Measurements from ENCODE around the gene CLEC12A.
"Not testable (repeated sequence)": the region's sequence is repeated elsewhere in the genome, so short reads cannot be mapped to it uniquely, and the experiment has no call there.

Gene CLEC12A

GRCh38 chr12:9973949-9974348 lies 2.7 kb downstream of the CLEC12A start:
- no peak for DNase-seq

GRCh38 chr12:9974731-9975130 lies 3.5 kb downstream of the CLEC12A start:
- DNase-seq = not testable (repeated sequence)

- DNase-seq = no peak
Measured at GRCh38 chr12:9975614-9976013, 4.4 kb downstream of the CLEC12A start.

GRCh38 chr12:9976626-9977025 lies 5.4 kb downstream of the CLEC12A start:
- DNase-seq = not testable (repeated sequence)

DNA sequence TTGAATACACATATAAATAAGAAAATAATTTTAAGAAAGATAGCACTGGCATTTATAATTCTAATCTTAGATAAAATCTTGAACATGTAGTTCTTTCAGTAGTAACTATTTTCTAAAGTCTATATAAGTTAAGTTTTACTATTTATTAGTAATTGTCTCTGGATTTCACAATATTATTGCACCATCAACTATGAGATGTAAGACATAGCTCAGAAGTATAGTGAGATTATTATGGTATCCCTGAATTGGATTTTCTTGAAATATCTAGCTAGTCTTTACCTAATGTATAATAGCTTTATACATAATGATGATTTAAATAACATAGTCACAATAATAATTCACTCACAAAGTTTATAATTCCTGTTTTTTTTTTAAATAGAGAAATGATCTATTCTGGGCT lies 6.7 kb downstream of the CLEC12A start:
- no peak for DNase-seq

GRCh38 chr12:9980126-9980525 lies 8.9 kb downstream of the CLEC12A start:
- DNase-seq = no peak

DNA sequence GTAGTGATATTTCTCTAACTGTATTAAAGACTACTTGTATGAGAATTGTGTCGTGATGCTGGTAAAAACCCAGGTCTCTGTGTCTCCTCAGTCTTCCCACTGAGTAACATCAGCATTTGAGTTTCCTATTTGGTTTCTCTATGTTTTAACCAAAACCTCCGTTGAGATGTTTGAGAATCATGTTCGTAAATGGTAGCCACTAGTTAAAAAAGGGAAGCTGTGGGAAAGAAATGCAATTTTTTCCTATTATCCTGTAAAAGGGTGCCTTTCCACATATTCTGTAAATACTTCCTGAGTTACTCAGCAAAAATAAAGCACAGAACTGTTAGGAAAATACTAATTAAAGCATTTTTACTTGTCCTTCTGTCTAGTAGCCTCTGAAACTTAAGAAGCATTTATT lies 20.7 kb downstream of the CLEC12A start:
- DNase-seq = no peak

- no peak for DNase-seq
Measured at GRCh38 chr12:9992296-9992695, 21.1 kb downstream of the CLEC12A start.

DNA sequence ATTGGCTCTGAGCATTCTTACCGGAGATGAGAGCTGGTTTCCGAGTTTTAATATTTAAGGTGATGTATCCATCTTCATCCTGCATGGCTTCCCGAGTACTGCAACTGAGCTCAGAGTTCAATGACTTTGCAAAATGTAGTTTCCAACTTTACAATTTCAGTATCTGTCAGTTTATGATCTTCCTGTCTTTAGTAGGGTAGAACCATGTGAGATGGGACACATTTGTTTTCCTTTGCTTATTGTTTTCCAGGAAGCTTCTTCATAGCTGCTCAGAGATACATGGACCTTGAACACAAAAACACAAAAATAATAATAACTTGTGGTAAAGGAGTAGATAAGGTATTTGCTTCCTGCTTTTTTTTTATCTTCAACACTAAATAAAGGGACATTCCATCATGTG lies 27.8 kb downstream of the CLEC12A start, which contains the start of gene CLEC1B:
TSS of gene CLEC1B (minus strand) at position 106 of the 400 bp plus-strand sequence. CDS start at position 85, 21 bp downstream.
- DNase-seq = no peak

- no peak for DNase-seq
Measured at GRCh38 chr12:10001171-10001776, 30.1 kb downstream of the CLEC12A start.

DNA sequence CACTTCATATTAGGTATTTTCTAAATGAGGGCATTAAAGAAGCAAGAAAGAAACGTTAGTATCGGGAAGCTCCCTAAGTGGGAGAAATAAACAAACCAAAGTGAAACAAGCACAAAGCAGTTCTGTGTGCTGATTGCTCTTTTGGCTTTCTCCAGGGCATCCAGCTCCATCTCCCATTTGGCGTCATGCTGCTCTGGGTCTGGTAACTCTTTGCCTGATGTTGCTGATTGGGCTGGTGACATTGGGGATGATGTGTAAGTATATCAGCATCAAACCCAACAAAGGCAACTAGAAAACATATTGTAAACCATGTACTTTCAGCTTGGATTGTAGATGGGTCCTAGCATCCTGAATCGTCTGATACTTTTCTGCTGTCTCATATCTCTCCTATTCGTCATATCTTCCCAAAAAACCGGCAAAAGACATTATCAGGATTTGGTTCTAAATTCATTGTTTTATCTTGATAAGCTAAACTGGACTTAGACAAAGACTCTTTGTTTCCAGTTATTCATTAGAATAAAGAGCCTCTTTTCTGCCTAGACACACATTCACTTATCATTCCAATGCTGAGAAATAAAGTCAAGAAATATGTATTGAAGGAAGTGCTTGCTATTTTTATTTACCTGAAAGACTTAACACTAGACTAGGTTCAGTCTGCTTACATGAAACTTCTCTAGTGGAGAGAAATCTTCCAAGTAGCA lies 41.6 kb downstream of the CLEC12A start:
- no peak for DNase-seq

- no peak for DNase-seq
Measured at GRCh38 chr12:10015450-10015849, 44.2 kb downstream of the CLEC12A start.

DNA sequence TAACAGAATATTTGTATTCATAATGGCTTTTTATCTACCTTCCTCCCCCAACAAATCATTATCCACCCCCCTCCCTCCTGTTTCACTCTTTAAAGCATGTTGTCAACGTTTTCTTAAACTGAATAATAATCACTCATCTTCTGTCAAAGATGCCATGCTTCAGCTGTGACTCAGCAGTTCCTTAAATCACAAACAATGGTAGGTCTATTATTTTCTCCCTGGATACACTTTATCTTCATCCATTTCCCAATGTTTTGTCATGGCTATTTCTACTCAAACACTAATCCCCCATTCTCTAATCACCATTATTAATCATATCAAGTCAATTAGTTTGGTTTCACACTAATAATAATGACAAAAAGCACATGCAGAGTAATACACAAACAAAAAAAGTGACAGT lies 45.7 kb downstream of the CLEC12A start:
- no peak for DNase-seq

DNA sequence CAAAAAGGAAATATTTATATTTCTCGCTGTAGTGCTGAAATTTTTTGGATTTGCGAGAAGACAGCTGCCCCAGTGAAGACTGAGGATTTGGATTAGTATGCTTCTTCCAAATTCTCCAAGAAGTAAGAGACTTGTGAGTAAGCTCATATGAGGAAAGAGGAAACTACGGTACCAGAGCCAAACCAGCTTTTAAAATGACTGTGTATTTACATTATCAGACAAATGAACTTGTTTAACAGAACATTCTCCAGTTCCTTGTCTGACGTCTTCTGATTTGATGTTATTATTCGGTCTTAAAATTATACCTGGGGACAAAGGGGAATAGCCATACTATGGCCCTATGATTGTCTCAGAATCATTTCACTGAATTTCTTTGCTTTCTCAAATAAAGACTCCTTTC lies 47.2 kb downstream of the CLEC12A start:
- DNase-seq = no peak

- no peak for DNase-seq
Measured at GRCh38 chr12:10021342-10021741, 50.1 kb downstream of the CLEC12A start.

DNA sequence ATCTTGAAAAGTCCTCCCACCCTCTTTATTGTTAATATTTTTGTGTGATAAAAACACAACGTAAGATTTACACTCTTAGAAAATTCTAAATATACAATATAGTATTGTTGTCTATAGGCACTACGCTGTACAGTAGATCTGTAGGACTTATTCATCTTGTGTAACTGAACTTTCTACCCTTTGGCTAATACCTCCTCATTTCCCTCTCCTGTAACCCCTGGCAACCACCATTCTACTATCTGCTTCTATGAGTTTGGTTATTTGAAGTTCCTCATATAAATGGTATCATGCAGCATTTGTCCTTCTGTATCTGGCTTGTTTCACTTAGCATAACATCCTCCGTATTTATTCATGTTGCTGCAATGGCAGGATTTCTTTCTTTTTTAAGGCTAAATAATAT lies 54.0 kb downstream of the CLEC12A start:
- DNase-seq = no peak

DNA sequence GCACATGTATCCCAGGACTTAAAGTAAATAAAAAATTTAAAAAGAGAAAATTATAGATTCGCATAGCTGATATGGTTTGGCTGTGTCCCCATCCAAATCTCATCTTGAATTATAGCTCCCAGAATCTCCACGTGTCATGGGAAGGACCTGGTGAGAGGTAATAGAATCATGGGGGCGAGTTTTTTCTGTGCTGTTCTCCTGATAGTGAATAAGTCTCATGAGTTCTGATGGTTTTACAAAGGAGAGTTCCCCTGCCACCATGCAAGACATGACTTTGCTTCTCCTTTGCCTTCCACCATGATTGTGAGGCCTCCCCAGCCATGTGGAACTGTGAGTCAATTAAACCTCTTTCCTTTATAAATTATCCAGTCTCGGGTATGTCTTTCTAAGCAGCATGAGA lies 55.5 kb downstream of the CLEC12A start:
- DNase-seq = not testable (repeated sequence)

GRCh38 chr12:10027311-10027710 lies 56.1 kb downstream of the CLEC12A start:
- DNase-seq = no peak

GRCh38 chr12:10027721-10028120 lies 56.5 kb downstream of the CLEC12A start:
- DNase-seq = no peak

- no peak for DNase-seq
Measured at GRCh38 chr12:10030446-10030845, 59.2 kb downstream of the CLEC12A start, which contains the start of gene CLEC9A. TSS of gene CLEC9A (plus strand) at chr12:10030682. CDS start at chr12:10052688, 22,006 bp downstream.

- DNase-seq = no peak
Measured at GRCh38 chr12:10031321-10031720, 60.1 kb downstream of the CLEC12A start.

GRCh38 chr12:10031771-10032175 lies 60.6 kb downstream of the CLEC12A start:
- DNase-seq = no peak

GRCh38 chr12:10033783-10034545 lies 62.8 kb downstream of the CLEC12A start:
- DNase-seq = no peak

Measured in NCI-H1105 (cell line).